Cardiac muscle cell (in vitro differentiated cells and primary cell): ENCODE data around the gene PLSCR2. TPM values are rescaled to one million over a fixed set of nuclear protein-coding genes. Genes with fewer than 3 reads are reported as not detected.

Experiments used
- DNase-seq, 2 donors: peaks; one replicate each; pipeline versions ENCODE4 v3.0.0 to v3.0.0-alpha.2; 2010 to 2017; ENCODE audit warnings: low read depth in 1 of 2, low spot score in 1 of 2
- H3K27ac ChIP-seq: fragments of 200-600 bp; sonication (generic); 2 replicates; pipeline ENCODE4 v1.5.1; 2016
- H3K27me3 ChIP-seq: fragments of 200-600 bp; sonication (generic); 2 replicates; pipeline ENCODE4 v1.6.0; 2016; ENCODE audit warnings: control low read depth
- H3K36me3 ChIP-seq: fragments of 200-600 bp; sonication (generic); 2 replicates; pipeline ENCODE4 v1.5.1; 2016; ENCODE audit warnings: control low read depth
- H3K4me1 ChIP-seq: fragments of 200-600 bp; sonication (generic); 2 replicates; pipeline ENCODE4 v1.8.1; 2017; ENCODE audit warnings: low read depth, mild to moderate bottlenecking, mixed run types
- H3K4me3 ChIP-seq: fragments of 200-600 bp; sonication (generic); 2 replicates; pipeline ENCODE4 v1.5.1; 2016; ENCODE audit warnings: mild to moderate bottlenecking
- H3K9me3 ChIP-seq: fragments of 200-600 bp; sonication (generic); 2 replicates; pipeline ENCODE4 v1.5.1; 2017; ENCODE audit warnings: low read depth, mild to moderate bottlenecking, control low read depth
- CTCF ChIP-seq: IDR thresholded peaks from 2 replicates; pipeline ENCODE4 v1.5.1; 2012; ENCODE audit warnings: low read depth, mild to moderate bottlenecking, low read length
- polyA plus RNA-seq: library from polyadenylated mRNA; unstranded; fragments of >200 nt; fragmentation: Nextera tagmentation; extraction: Ambion mirVana; gene quantifications from 2 replicates; pipeline ENCODE4 v1.2.1, GENCODE V29; 2016
- total RNA-seq: library from RNA; depleted of rRNA; stranded (reverse); fragments of >200 nt; gene quantifications from 2 replicates; pipeline ENCODE4 v1.2.3, GENCODE V29; 2016

PLSCR2 gene
- total and polyA plus RNA-seq, 2 experiments from 2014 or later = not detected

GRCh38 chr3:146473726-146474125 is 4.4 kb upstream of the PLSCR2 start:
- no peaks in the 10 kb centered on the region for H3K27me3 ChIP-seq
- no peaks in the 10 kb centered on the region for H3K9me3 ChIP-seq
- H3K36me3 ChIP-seq = no peaks in the 10 kb centered on the region
- H3K4me3 ChIP-seq = no peak overlapping the region
- TF ChIP-seq CTCF = no peak
- no peaks in the 10 kb centered on the region for H3K4me1 ChIP-seq
- no peak for DNase-seq
- no peak overlapping the region for H3K27ac ChIP-seq

DNA sequence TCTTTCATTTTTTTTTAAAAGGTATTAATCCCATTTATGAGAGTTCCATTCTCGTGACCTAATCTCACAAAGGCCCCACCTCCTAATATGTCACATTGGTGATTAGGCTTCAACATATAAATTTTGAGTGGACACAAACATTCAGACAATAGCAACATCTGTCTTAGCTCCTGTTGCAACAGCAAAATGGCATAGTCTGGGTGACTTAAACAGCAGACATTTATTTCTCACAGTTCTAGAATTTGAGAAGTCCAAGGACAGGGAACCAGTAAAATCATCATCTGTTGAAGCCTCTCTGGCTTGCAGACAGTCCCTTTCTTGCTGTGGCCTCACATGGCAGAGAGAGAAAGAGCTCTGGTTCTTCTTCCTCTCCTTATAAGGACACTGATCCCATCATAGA is 3.2 kb upstream of the PLSCR2 start:
- no peaks in the 10 kb centered on the region for H3K36me3 ChIP-seq
- no peak overlapping the region for H3K4me3 ChIP-seq
- H3K27ac ChIP-seq = no peak overlapping the region
- DNase-seq = no peak
- no peaks in the 10 kb centered on the region for H3K9me3 ChIP-seq
- H3K27me3 ChIP-seq = no peaks in the 10 kb centered on the region
- no peaks in the 10 kb centered on the region for H3K4me1 ChIP-seq
- TF ChIP-seq CTCF = no peak

DNA sequence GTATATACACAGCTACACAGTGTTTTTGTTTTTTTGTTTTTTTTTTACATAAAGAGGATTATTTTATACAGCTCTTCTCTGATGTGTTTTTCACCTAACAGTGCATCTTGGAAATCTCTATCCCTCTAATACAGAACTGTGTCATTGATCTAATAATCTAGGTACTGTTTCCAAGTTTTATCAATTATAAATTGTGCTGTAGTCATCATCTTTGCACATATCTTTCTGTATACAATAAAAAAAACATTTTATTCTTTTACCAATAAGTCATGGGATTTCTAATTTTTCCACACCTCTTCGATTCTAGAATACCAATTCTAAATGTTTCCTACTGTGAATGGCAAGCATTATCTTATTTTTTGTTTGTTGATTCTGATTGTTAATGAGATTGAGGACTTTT is 1.7 kb upstream of the PLSCR2 start:
- no peak overlapping the region for H3K4me3 ChIP-seq
- H3K27me3 ChIP-seq = no peaks in the 10 kb centered on the region
- no peak for TF ChIP-seq CTCF
- no peak for DNase-seq
- H3K9me3 ChIP-seq = no peaks in the 10 kb centered on the region
- no peaks in the 10 kb centered on the region for H3K4me1 ChIP-seq
- no peaks in the 10 kb centered on the region for H3K36me3 ChIP-seq
- no peak overlapping the region for H3K27ac ChIP-seq

DNA sequence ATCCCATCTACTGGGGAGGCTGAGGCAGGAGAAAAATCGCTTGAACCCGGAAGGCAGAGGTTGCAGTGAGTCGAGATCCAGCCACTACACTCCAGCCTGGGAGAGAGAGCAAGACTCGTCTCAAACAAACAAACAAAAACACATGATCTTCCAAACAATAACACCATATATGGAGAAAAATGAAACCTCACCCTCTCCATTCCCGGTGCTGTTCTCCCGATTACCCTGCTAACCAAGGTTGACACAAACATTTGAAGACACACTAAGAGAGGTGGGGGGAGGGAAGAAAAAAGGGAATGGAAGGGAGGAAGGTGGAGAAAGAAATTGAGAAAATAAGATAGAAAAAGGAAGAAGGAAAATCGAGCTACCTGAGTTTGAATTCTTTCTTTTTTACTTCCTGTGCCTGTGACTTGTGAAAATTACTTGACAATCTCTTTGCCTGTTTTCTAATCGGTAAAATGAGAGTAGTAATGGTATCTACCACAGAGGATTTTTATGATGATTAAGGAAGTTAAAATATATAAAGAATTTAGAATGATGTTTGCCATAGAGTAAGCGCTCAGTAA is 1.1 kb upstream of the PLSCR2 start:
- H3K4me1 ChIP-seq = no peaks in the 10 kb centered on the region
- DNase-seq = no peak
- TF ChIP-seq CTCF = no peak
- no peak overlapping the region for H3K27ac ChIP-seq
- no peaks in the 10 kb centered on the region for H3K9me3 ChIP-seq
- no peaks in the 10 kb centered on the region for H3K36me3 ChIP-seq
- H3K27me3 ChIP-seq = no peaks in the 10 kb centered on the region
- no peak overlapping the region for H3K4me3 ChIP-seq

GRCh38 chr3:146468671-146469149 is 651 bp downstream of the PLSCR2 start:
- Histone ChIP-seq H3K27me3 (no peaks in the 10 kb centered on the region), H3K36me3 (no peaks in the 10 kb centered on the region), H3K9me3 (no peaks in the 10 kb centered on the region), H3K4me3 (no peak overlapping the region), H3K27ac (no peak overlapping the region), H3K4me1 (no peaks in the 10 kb centered on the region)
- no peak for TF ChIP-seq CTCF
- DNase-seq = peak in 1 of 2 donors; percentile 21
